A549 (cell line): ENCODE measurements around the gene FOXJ3. TPM values are rescaled to one million over a fixed set of nuclear protein-coding genes. Genes with fewer than 3 reads are reported as not detected.

Source experiments
- ATAC-seq, 2 experiments: fragments of 200-7000 bp in 1 of 2; fragments of >200 bp in 1 of 2; cut with Nextera tagmentation in 1 of 2; cut with Tn5 transposase in 1 of 2; 3 replicates each; pipeline versions ENCODE4 v1.8.0 to v1.9.1; 2018 to 2020; ENCODE audit warnings: mild to moderate bottlenecking in 1 of 2, moderate library complexity in 1 of 2
- CTCF ChIA-PET: fragments of 300-600 bp; sonication (Branson Sonifier 250); formaldehyde crosslinking; extraction: SDS; loops from one replicate; lab custom pipeline; 2021; ENCODE audit warnings: antibody characterized with exemption, inconsistent platforms; lab: Yijun Ruan, JAX
- POLR2A ChIA-PET: fragments of 350-600 bp; formaldehyde crosslinking; extraction: SDS; loops from one replicate; lab custom pipeline; 2021; ENCODE audit warnings: antibody characterized with exemption, inconsistent platforms; lab: Yijun Ruan, JAX
- DNase-seq, 2 experiments: peaks; one replicate each; pipeline versions ENCODE4 v3.0.0 to v3.0.0-alpha.2; 2011 to 2016; ENCODE audit warnings: low read depth in 1 of 2, low spot score in 1 of 2
- FAIRE-seq: peaks from 2 replicates; lab custom pipeline; 2011; peaks lifted over from hg19 to GRCh38; lab: Jason Lieb, UNC
- H3K27ac ChIP-seq, 2 experiments: fragments of >200 bp; sonication (Bioruptor Twin); formaldehyde crosslinking; 3 replicates each; pipeline ENCODE4 v1.5.1; 2016 to 2017
- H3K4me1 ChIP-seq: fragments of >200 bp; sonication (Bioruptor Twin); formaldehyde crosslinking; 3 replicates; pipeline ENCODE4 v1.6.1; 2016
- H3K4me2 ChIP-seq: fragments of >200 bp; sonication (Bioruptor Twin); formaldehyde crosslinking; 3 replicates; pipeline ENCODE4 v1.6.1; 2016
- H3K4me3 ChIP-seq: fragments of >200 bp; sonication (Bioruptor Twin); formaldehyde crosslinking; 3 replicates; pipeline ENCODE4 v1.5.1; 2016
- H3K9me3 ChIP-seq: fragments of >200 bp; sonication (Bioruptor Twin); formaldehyde crosslinking; 3 replicates; pipeline ENCODE4 v1.6.1; 2016
- ATOH8 ChIP-seq: fragments of 250-450 bp; sonication (Bioruptor Pico); IDR thresholded peaks from 2 replicates; pipeline ENCODE4 v1.5.0; 2020; ENCODE audit warnings: low read depth, mild to moderate bottlenecking, moderate library complexity
- CHD2 ChIP-seq: fragments of 150-350 bp; IDR thresholded peaks from 2 replicates; pipeline ENCODE4 v1.6.1; 2014; ENCODE audit warnings: low read length; ENCODE audit not compliant: partially characterized antibody
- CTCF ChIP-seq: fragments of >200 bp; sonication (Bioruptor Twin); formaldehyde crosslinking; IDR thresholded peaks from 3 replicates; pipeline ENCODE4 v1.5.1; 2016
- EHMT2 ChIP-seq: fragments of 200-600 bp; sonication (generic); IDR thresholded peaks from 2 replicates; pipeline ENCODE4 v1.6.1; 2016; ENCODE audit warnings: antibody characterized with exemption, low read depth, mild to moderate bottlenecking, moderate library complexity
- ESRRA ChIP-seq: fragments of 150-350 bp; IDR thresholded peaks from 2 replicates; pipeline ENCODE4 v1.6.1; 2014; ENCODE audit warnings: mild to moderate bottlenecking, low read length, borderline replicate concordance
- FOSB ChIP-seq: fragments of 250-450 bp; sonication (Bioruptor Pico); IDR thresholded peaks from 2 replicates; pipeline ENCODE4 v1.5.0; 2020; ENCODE audit warnings: mild to moderate bottlenecking, moderate library complexity
- FOXS1 ChIP-seq: fragments of 250-450 bp; sonication (Bioruptor Pico); IDR thresholded peaks from 2 replicates; pipeline ENCODE4 v1.5.0; 2020; ENCODE audit warnings: mild to moderate bottlenecking, moderate library complexity
- HDAC2 ChIP-seq: fragments of 200-600 bp; sonication (generic); IDR thresholded peaks from 2 replicates; pipeline ENCODE4 v1.6.1; 2016
- HEYL ChIP-seq: fragments of 250-450 bp; sonication (Bioruptor Pico); IDR thresholded peaks from 2 replicates; pipeline ENCODE4 v1.8.0; 2021; ENCODE audit warnings: mild to moderate bottlenecking, moderate library complexity
- HMGXB4 ChIP-seq: fragments of 250-450 bp; sonication (Bioruptor Pico); IDR thresholded peaks from 2 replicates; pipeline ENCODE4 v1.5.0; 2021; ENCODE audit warnings: mild to moderate bottlenecking, moderate library complexity, borderline replicate concordance
- HOXA7 ChIP-seq: fragments of 250-450 bp; sonication (Bioruptor Pico); IDR thresholded peaks from 2 replicates; pipeline ENCODE4 v1.5.0; 2020; ENCODE audit warnings: mild to moderate bottlenecking, moderate library complexity
- JUN ChIP-seq, 2 experiments: fragments of >200 bp; sonication (Bioruptor Twin); formaldehyde crosslinking; IDR thresholded peaks; 2 replicates in 1 of 2; 3 replicates in 1 of 2; pipeline ENCODE4 v1.6.1; 2016 to 2017
- KDM5A ChIP-seq: fragments of 200-600 bp; sonication (generic); IDR thresholded peaks from 2 replicates; pipeline ENCODE4 v1.6.1; 2016; ENCODE audit warnings: antibody characterized with exemption, mild to moderate bottlenecking
- MAFK ChIP-seq: fragments of 450-650 bp; IDR thresholded peaks from 2 replicates; pipeline ENCODE4 v1.6.1; 2014; ENCODE audit not compliant: partially characterized antibody
- MAX ChIP-seq: IDR thresholded peaks from 2 replicates; pipeline ENCODE4 v1.6.1; 2012
- POLR2A ChIP-seq: IDR thresholded peaks from 2 replicates; pipeline ENCODE4 v1.6.1; 2012; ENCODE audit warnings: mild to moderate bottlenecking, low read length
- POLR2AphosphoS2 ChIP-seq: conservative IDR thresholded peaks from 2 replicates; pipeline ENCODE4 v1.6.1; 2012; ENCODE audit warnings: low read length, improper control_type of control experiment, inconsistent platforms
- REST ChIP-seq: fragments of 200-600 bp; sonication (generic); IDR thresholded peaks from 2 replicates; pipeline ENCODE4 v1.6.1; 2016; ENCODE audit warnings: antibody characterized with exemption, mild to moderate bottlenecking, moderate library complexity
- RFX5 ChIP-seq: fragments of 450-650 bp; IDR thresholded peaks from 2 replicates; pipeline ENCODE4 v1.7.1; 2014; ENCODE audit warnings: antibody characterized with exemption, mild to moderate bottlenecking, moderate library complexity
- RNF2 ChIP-seq: fragments of 200-600 bp; sonication (generic); IDR thresholded peaks from 2 replicates; pipeline ENCODE4 v1.6.1; 2016; ENCODE audit warnings: low read depth, mild to moderate bottlenecking, antibody characterized with exemption, moderate library complexity, borderline replicate concordance
- SMC3 ChIP-seq: fragments of >200 bp; sonication (Bioruptor Twin); formaldehyde crosslinking; IDR thresholded peaks from 3 replicates; pipeline ENCODE4 v1.6.1; 2018; ENCODE audit warnings: inconsistent platforms
- WGBS: methylation state at CpG from one replicate; pipeline ENCODE4 v1.1.6; 2017; ENCODE audit errors: missing lambda C conversion rate; 5-methylcytosine and 5-hydroxymethylcytosine counted together
- polyA plus RNA-seq, 4 experiments: library from polyadenylated mRNA; depleted of rRNA in 3 of 4; stranded (reverse); fragments of >200 nt; fragmentation: RNase III in 1 of 4; extraction: RNeasy Plus Mini Kit Qiagen cat#74134 plus additional on column Dnase treatment in 1 of 4; gene quantifications; 2 replicates in 3 of 4; 3 replicates in 1 of 4; pipeline ENCODE4 v1.2.3, GENCODE V29; 2011 to 2017
- TF ChIP-seq, protein P1 (sequence below): fragments of >200 bp; sonication (Bioruptor Twin); formaldehyde crosslinking; IDR thresholded peaks from 2 replicates; pipeline ENCODE4 v1.6.1; 2016

The FOXJ3 gene
- polyA plus RNA-seq, 2 of the 4 experiments (the other 2 are of a cell fraction) = 16.8 to 45.0 TPM

GRCh38 chr1:42322577-42322976, 12.5 kb downstream of the FOXJ3 start (continued):
- TF ChIP-seq REST (no peak), SMC3 (no peak), KDM5A (no peak), RNF2 (no peak), JUN (IDR thresholded peaks at IDR 0.05) (no peak)

- H3K4me1 ChIP-seq = peaks cover 56% of the 10 kb centered on the region
- FAIRE-seq (no peak), ATAC-seq (no peak), DNase-seq (no peak)
- H3K27ac ChIP-seq = no peak overlapping the region
- no peak overlapping the region for H3K4me3 ChIP-seq
- CTCF ChIA-PET = no interaction called here
- TF ChIP-seq ATOH8 (CRISPR knock-in tag) (no peak), POLR2A (no peak), HDAC2 (no peak), MAX (no peak), REST (no peak), JUN (IDR thresholded peaks at IDR 0.05) (no peak), CHD2 (no peak), EHMT2 (no peak), HMGXB4 (no peak), HEYL (no peak), POLR2AphosphoS2 (no peak), FOSB (CRISPR knock-in tag) (no peak), ESRRA (no peak), MAFK (no peak), RFX5 (no peak), HOXA7 (CRISPR knock-in tag) (no peak), RNF2 (no peak), CTCF (no peak), FOXS1 (CRISPR knock-in tag) (no peak)
- TF ChIP-seq, protein P1, sequence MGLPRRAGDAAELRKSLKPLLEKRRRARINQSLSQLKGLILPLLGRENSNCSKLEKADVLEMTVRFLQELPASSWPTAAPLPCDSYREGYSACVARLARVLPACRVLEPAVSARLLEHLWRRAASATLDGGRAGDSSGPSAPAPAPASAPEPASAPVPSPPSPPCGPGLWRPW = no peak
- POLR2A ChIA-PET = no interaction called here
- no peak overlapping the region for H3K4me2 ChIP-seq
- H3K9me3 ChIP-seq = no peaks in the 10 kb centered on the region
- WGBS = 87% methylated on average over 4 of the region's 4 CpGs
Measured at GRCh38 chr1:42321731-42322130, 13.3 kb downstream of the FOXJ3 start.
